H1 (cell line): ENCODE measurements around the gene SUCLG2. TPM values are rescaled to one million over a fixed set of nuclear protein-coding genes. Genes with fewer than 3 reads are reported as not detected.
A peak's percentile ranks its signal among the peaks of the same experiment; 100 is the strongest.

Experiments used
- CTCF ChIA-PET: fragments of 300-600 bp; sonication (Branson Sonifier 250); formaldehyde crosslinking; loops from one replicate; lab custom pipeline; 2021; ENCODE audit not compliant: partially characterized antibody; lab: Charles Lee
- POLR2A ChIA-PET: fragments of 300-600 bp; sonication (Branson Sonifier 250); formaldehyde crosslinking; loops from one replicate; lab custom pipeline; 2021; ENCODE audit warnings: inconsistent platforms; ENCODE audit not compliant: partially characterized antibody; lab: Charles Lee
- DNase-seq, 2 experiments: peaks; one replicate each; pipeline versions ENCODE4 v3.0.0 to v3.0.0-alpha.2; 2010 to 2022; ENCODE audit warnings: low spot score in 2 of 2, low read depth in 1 of 2, mixed read lengths in 1 of 2
- FAIRE-seq: peaks from 2 replicates; lab custom pipeline; 2011; peaks lifted over from hg19 to GRCh38; lab: Jason Lieb, UNC
- H2AFZ ChIP-seq: 2 replicates; pipeline ENCODE4 v1.8.1; 2012; ENCODE audit warnings: low read length, inconsistent platforms
- H2AK5ac ChIP-seq: 2 replicates; pipeline ENCODE4 v1.6.1; 2013; ENCODE audit warnings: low read depth, low read length
- H2BK120ac ChIP-seq: replicated peaks from 2 replicates; pipeline ENCODE3; 2013; ENCODE audit warnings: low read depth, low read length, inconsistent platforms
- H2BK12ac ChIP-seq: 2 replicates; pipeline ENCODE4 v1.6.1; 2013; ENCODE audit warnings: low read depth, low read length
- H2BK15ac ChIP-seq: 2 replicates; pipeline ENCODE4 v1.6.1; 2013; ENCODE audit warnings: low read length
- H2BK20ac ChIP-seq: 2 replicates; pipeline ENCODE4 v1.6.1; 2013; ENCODE audit warnings: low read length
- H2BK5ac ChIP-seq: 2 replicates; pipeline ENCODE4 v1.6.1; 2013; ENCODE audit warnings: low read depth, low read length
- H3K14ac ChIP-seq: 2 replicates; pipeline ENCODE4 v1.6.1; 2013; ENCODE audit warnings: inconsistent platforms; ENCODE audit not compliant: insufficient read length
- H3K18ac ChIP-seq: 2 replicates; pipeline ENCODE4 v1.6.1; 2013; ENCODE audit warnings: low read length; ENCODE audit errors: extremely low read depth
- H3K23ac ChIP-seq: 2 replicates; pipeline ENCODE4 v1.6.1; 2013; ENCODE audit warnings: inconsistent platforms; ENCODE audit not compliant: insufficient read length
- H3K23me2 ChIP-seq: 2 replicates; pipeline ENCODE4 v1.6.1; 2013; ENCODE audit warnings: low read depth, low read length
- H3K27ac ChIP-seq: 2 replicates; pipeline ENCODE4 v1.6.1; 2011; ENCODE audit warnings: low read depth, low read length, inconsistent platforms
- H3K27me3 ChIP-seq, 4 experiments: replicated peaks in 1 of 4; 1 replicate in 1 of 4; 2 replicates in 3 of 4; pipeline versions ENCODE4 v1.6.1 to v1.8.1; 2011 to 2013; ENCODE audit warnings: low read length in 3 of 4, mild to moderate bottlenecking in 3 of 4, inconsistent platforms in 2 of 4, mixed read lengths in 2 of 4, moderate library complexity in 1 of 4; ENCODE audit not compliant: control insufficient read depth in 3 of 4, insufficient read depth in 3 of 4; ENCODE audit errors: extremely low read depth in 1 of 4
- H3K36me3 ChIP-seq, 4 experiments: 2 replicates each; pipeline versions ENCODE4 v1.6.1 to v1.8.1; 2011 to 2013; ENCODE audit warnings: mild to moderate bottlenecking in 4 of 4, low read length in 3 of 4, moderate library complexity in 2 of 4, control low read depth in 1 of 4, inconsistent platforms in 1 of 4; ENCODE audit not compliant: insufficient read depth in 4 of 4, control insufficient read depth in 2 of 4
- H3K4ac ChIP-seq: replicated peaks from 2 replicates; pipeline ENCODE3; 2013; ENCODE audit warnings: low read length, low read depth, mixed read lengths, inconsistent platforms; ENCODE audit not compliant: insufficient read length
- H3K4me1 ChIP-seq, 4 experiments: replicated peaks in 1 of 4; 1 replicate in 1 of 4; 2 replicates in 3 of 4; pipeline versions ENCODE4 v1.6.1 to v1.8.1; 2011 to 2013; ENCODE audit warnings: low read length in 3 of 4, inconsistent platforms in 2 of 4, mixed read lengths in 1 of 4; ENCODE audit not compliant: insufficient read depth in 4 of 4, control insufficient read depth in 3 of 4
- H3K4me2 ChIP-seq, 2 experiments: 2 replicates each; pipeline versions ENCODE4 v1.6.1 to v1.8.1; 2011 to 2013; ENCODE audit warnings: low read depth in 2 of 2, low read length in 2 of 2, control low read depth in 1 of 2, inconsistent platforms in 1 of 2, mild to moderate bottlenecking in 1 of 2; ENCODE audit not compliant: insufficient read depth in 1 of 2
- H3K4me3 ChIP-seq, 4 experiments: fragments of 200-600, 300-600 bp in 1 of 4; sonication (generic), shearing (Covaris generic), sonication (Bioruptor Twin) in 1 of 4; 2 replicates each; pipeline versions ENCODE4 v1.5.1 to v1.8.1; 2011 to 2016; ENCODE audit warnings: low read length in 4 of 4, low read depth in 3 of 4, control low read depth in 2 of 4, inconsistent platforms in 2 of 4, mild to moderate bottlenecking in 2 of 4, mixed read lengths in 1 of 4, moderate library complexity in 1 of 4; ENCODE audit not compliant: insufficient read depth in 2 of 4; ENCODE audit errors: extremely low read depth in 1 of 4
- H3K56ac ChIP-seq: replicated peaks from 2 replicates; pipeline ENCODE3; 2013; ENCODE audit warnings: low read depth, mild to moderate bottlenecking, mixed read lengths, low read length, inconsistent platforms; ENCODE audit not compliant: insufficient read length
- H3K79me1 ChIP-seq: 2 replicates; pipeline ENCODE4 v1.6.1; 2013; ENCODE audit warnings: low read depth, low read length, control low read depth
- H3K79me2 ChIP-seq, 2 experiments: 2 replicates each; pipeline versions ENCODE4 v1.6.1 to v1.8.1; 2012 to 2013; ENCODE audit warnings: low read length in 2 of 2, mild to moderate bottlenecking in 2 of 2, inconsistent platforms in 1 of 2; ENCODE audit not compliant: insufficient read depth in 2 of 2, control insufficient read depth in 1 of 2
- H3K9ac ChIP-seq, 4 experiments: replicated peaks in 1 of 4; 1 replicate in 1 of 4; 2 replicates in 3 of 4; pipeline versions ENCODE4 v1.6.1 to v1.8.1; 2011 to 2013; ENCODE audit warnings: low read depth in 3 of 4, low read length in 3 of 4, control low read depth in 2 of 4, mild to moderate bottlenecking in 2 of 4, moderate library complexity in 2 of 4, inconsistent platforms in 1 of 4; ENCODE audit errors: extremely low read depth in 1 of 4
- H3K9me3 ChIP-seq, 2 experiments: 2 replicates each; pipeline versions ENCODE4 v1.6.1 to v1.8.1; 2012 to 2013; ENCODE audit warnings: mild to moderate bottlenecking in 2 of 2, moderate library complexity in 2 of 2, control low read depth in 1 of 2, inconsistent platforms in 1 of 2, low read depth in 1 of 2, low read length in 1 of 2, mixed read lengths in 1 of 2; ENCODE audit not compliant: insufficient read depth in 2 of 2
- H4K20me1 ChIP-seq, 2 experiments: replicated peaks in 1 of 2; 2 replicates each; pipeline versions ENCODE3 to v1.8.1; 2011 to 2013; ENCODE audit warnings: inconsistent platforms in 2 of 2, low read length in 2 of 2, mild to moderate bottlenecking in 1 of 2; ENCODE audit not compliant: insufficient read depth in 2 of 2, control insufficient read depth in 1 of 2
- H4K5ac ChIP-seq: 2 replicates; pipeline ENCODE4 v1.6.1; 2013; ENCODE audit warnings: low read length, low read depth, mixed read lengths, inconsistent platforms; ENCODE audit not compliant: insufficient read length
- H4K8ac ChIP-seq: 2 replicates; pipeline ENCODE4 v1.8.0; 2013; ENCODE audit warnings: mild to moderate bottlenecking, moderate library complexity, low read length, inconsistent platforms; ENCODE audit not compliant: insufficient read depth; ENCODE audit errors: extremely low read depth
- H4K91ac ChIP-seq: replicated peaks from 2 replicates; pipeline ENCODE3; 2013; ENCODE audit warnings: low read length, mixed read lengths, inconsistent platforms; ENCODE audit not compliant: insufficient read length
- ATF3 ChIP-seq: IDR thresholded peaks from 2 replicates; pipeline ENCODE4 v1.6.1; 2011; ENCODE audit warnings: low read depth, mild to moderate bottlenecking, low read length; ENCODE audit not compliant: insufficient read depth
- BACH1 ChIP-seq: IDR thresholded peaks from 2 replicates; pipeline ENCODE4 v1.6.1; 2012; ENCODE audit warnings: low read length, improper control_type of control experiment
- BRCA1 ChIP-seq: IDR thresholded peaks from 2 replicates; pipeline ENCODE4 v1.6.1; 2012; ENCODE audit warnings: low read depth, low read length, improper control_type of control experiment
- CBX8 ChIP-seq: fragments of 300-800, 300-1000 bp; sonication (generic); IDR thresholded peaks from 2 replicates; pipeline ENCODE4 v1.7.1; 2016; ENCODE audit warnings: low read depth, low read length, borderline replicate concordance
- EGR1 ChIP-seq: IDR thresholded peaks from 2 replicates; pipeline ENCODE4 v1.6.1; 2011; ENCODE audit warnings: low read depth, low read length, borderline replicate concordance
- EZH2 ChIP-seq: fragments of 200-600 bp; sonication (generic); IDR thresholded peaks from 2 replicates; pipeline ENCODE4 v1.7.1; 2012; ENCODE audit warnings: low read depth, mild to moderate bottlenecking, moderate library complexity, low read length, inconsistent platforms; ENCODE audit not compliant: severe bottlenecking
- GABPA ChIP-seq: IDR thresholded peaks from 2 replicates; pipeline ENCODE4 v1.6.1; 2011; ENCODE audit warnings: mild to moderate bottlenecking, low read length, moderate library complexity, borderline replicate concordance; ENCODE audit not compliant: insufficient read depth
- JUN ChIP-seq: IDR thresholded peaks from 2 replicates; pipeline ENCODE4 v1.6.1; 2011; ENCODE audit warnings: low read depth, mild to moderate bottlenecking, improper control_type of control experiment, low read length
- MAX ChIP-seq: IDR thresholded peaks from 2 replicates; pipeline ENCODE4 v1.6.1; 2012; ENCODE audit warnings: inconsistent platforms
- RBBP5 ChIP-seq: IDR thresholded peaks from 2 replicates; pipeline ENCODE4 v1.7.1; 2012; ENCODE audit warnings: low read depth, mild to moderate bottlenecking, inconsistent platforms, low read length, moderate library complexity, borderline replicate concordance
- SP1 ChIP-seq: IDR thresholded peaks from 2 replicates; pipeline ENCODE4 v1.6.1; 2011; ENCODE audit warnings: low read depth, low read length
- SP4 ChIP-seq: IDR thresholded peaks from 2 replicates; pipeline ENCODE4 v1.6.1; 2012; ENCODE audit warnings: low read length, inconsistent platforms
- SUZ12 ChIP-seq: fragments of 200-600 bp; sonication (generic); IDR thresholded peaks from 2 replicates; pipeline ENCODE4 v1.6.1; 2012; ENCODE audit warnings: mild to moderate bottlenecking, inconsistent platforms, low read length, moderate library complexity, mixed read lengths
- TEAD4 ChIP-seq: IDR thresholded peaks from 2 replicates; pipeline ENCODE4 v1.6.1; 2012; ENCODE audit warnings: low read depth, low read length, inconsistent platforms, mixed read lengths
- WGBS, 2 experiments: shearing (Covaris generic) in 1 of 2; methylation state at CpG; one replicate each; pipeline versions ENCODE4 v1.1.6 to v1.1.7; 2013 to 2015; ENCODE audit warnings: low lambda C conversion rate in 2 of 2, mixed read lengths in 2 of 2, inconsistent platforms in 1 of 2, low coverage in 1 of 2, missing lambda C conversion rate in 1 of 2; ENCODE audit not compliant: insufficient replicate concordance in 2 of 2, insufficient coverage in 1 of 2, insufficient read length in 1 of 2; ENCODE audit errors: extremely low coverage in 1 of 2, missing lambda C conversion rate in 1 of 2; 5-methylcytosine and 5-hydroxymethylcytosine counted together
- polyA plus RNA-seq, 7 experiments: library from polyadenylated mRNA; depleted of rRNA in 3 of 7; stranded (reverse) in 5 of 7; unstranded in 2 of 7; fragments of >200 nt in 5 of 7; fragments of 200-250 nt in 2 of 7; gene quantifications; 1 replicate in 5 of 7; 2 replicates in 1 of 7; 4 replicates in 1 of 7; pipeline versions ENCODE4 v1.2.1 to v1.2.3, GENCODE V29; 2011 to 2013; ENCODE audit warnings: missing spikeins in 2 of 7, mixed read lengths in 2 of 7
- total RNA-seq: library from RNA; stranded (reverse); fragmentation: NEBNext Ultra II Directional; extraction: Animal tissue kit (Norgen Biotek cat#: 25700); gene quantifications from 2 replicates; pipeline ENCODE4 v1.2.1, GENCODE V29; 2021

The SUCLG2 gene
- total and polyA plus RNA-seq, 2 of the 8 experiments (the other 6 are each of a cell fraction or from before 2014, with no cell fraction given): 12.9 to 46.2 TPM

DNA sequence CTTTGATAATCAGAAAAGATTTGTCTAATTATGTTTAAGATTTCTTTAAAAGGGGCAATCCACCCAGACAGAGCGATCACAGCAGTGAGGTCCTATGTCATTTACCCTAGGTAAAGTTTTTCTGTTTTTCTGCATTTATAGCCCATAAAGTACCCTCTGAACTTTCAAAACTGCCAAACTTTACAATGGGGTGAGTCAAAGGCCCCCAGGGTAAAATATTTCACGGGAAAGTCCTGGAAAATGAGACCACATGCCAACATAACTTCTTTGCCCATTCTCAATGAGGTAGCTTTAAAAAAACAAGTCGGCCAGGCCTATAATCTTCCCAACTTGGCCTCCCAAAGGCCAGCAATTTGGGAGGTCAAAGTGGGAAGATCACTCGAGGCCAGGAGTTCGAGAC, 53.0 kb downstream of the SUCLG2 start:
- WGBS, 2 experiments: 90% methylated on average over 5 of the region's 5 CpGs; no CpG with 5 or more reads in 1 of the 2 experiments
- H3K9ac ChIP-seq: no peak overlapping the region
- H3K27ac ChIP-seq: no peak overlapping the region
- no peak overlapping the region for H2BK15ac ChIP-seq
- FAIRE-seq: peak; percentile 13
- no peak overlapping the region for H3K23ac ChIP-seq
- H3K56ac ChIP-seq: no peak overlapping the region
- no peak overlapping the region for H2BK20ac ChIP-seq
- H3K23me2 ChIP-seq: no peaks in the 10 kb centered on the region
- H3K4me1 ChIP-seq: peaks cover 0 to 3% (median 0%) of the 10 kb centered on the region in 4 experiments; a peak in 1 of 7 replicates
- ChIA-PET POLR2A (interaction anchor here (1.2 kb wide), 1 partner anchor 8 kb away, joined by 3 read pairs; no protein-coding TSS in a partner anchor), CTCF (interaction anchor here (2.2 to 3.8 kb wide), 3 partner anchors 11 to 217 kb away, joined by 6 to 17 read pairs (median 11); no protein-coding TSS in a partner anchor)
- peaks cover 0 to 2% of the 10 kb centered on the region in 2 experiments for H4K20me1 ChIP-seq
- 0 out of 8 replicates have a peak, but pooled peaks cover 0 to 4% (median 0%) of the 10 kb centered on the region in 4 experiments for H3K36me3 ChIP-seq
- H3K79me2 ChIP-seq: no peaks in the 10 kb centered on the region
- no peak overlapping the region for H3K18ac ChIP-seq
- H2AFZ ChIP-seq: no peak overlapping the region
- no peaks in the 10 kb centered on the region for H3K9me3 ChIP-seq
- H4K91ac ChIP-seq: no peak overlapping the region
- no peak overlapping the region for H2BK12ac ChIP-seq
- no peaks in the 10 kb centered on the region for H3K27me3 ChIP-seq
- no peak for TF ChIP-seq BRCA1
- TF ChIP-seq EGR1: no peak
- no peak for TF ChIP-seq GABPA
- TF ChIP-seq SUZ12: no peak
- no peak for TF ChIP-seq TEAD4
- no peak for TF ChIP-seq SP4
- no peak for TF ChIP-seq JUN
- TF ChIP-seq RBBP5: no peak
- no peak for TF ChIP-seq ATF3
- TF ChIP-seq MAX: no peak
- TF ChIP-seq EZH2: no peak
- no peak for TF ChIP-seq SP1
- TF ChIP-seq CBX8: no peak
- no peak for TF ChIP-seq BACH1
- no peak overlapping the region for H4K5ac ChIP-seq
- H3K4me2 ChIP-seq: no peak overlapping the region
- H4K8ac ChIP-seq: no peak overlapping the region
- no peak overlapping the region for H2AK5ac ChIP-seq
- no peak overlapping the region for H3K4ac ChIP-seq
- no peak overlapping the region for H3K14ac ChIP-seq
- no peak overlapping the region for H2BK5ac ChIP-seq
- no peak overlapping the region for H2BK120ac ChIP-seq
- H3K79me1 ChIP-seq: no peaks in the 10 kb centered on the region; the same call in 1 of the 2 replicates
- no peak for DNase-seq
- H3K4me3 ChIP-seq: no peak overlapping the region
